ENCODE results near the gene ZNF175. TPM values are rescaled to one million over a fixed set of nuclear protein-coding genes. Genes with fewer than 3 reads are reported as not detected.

The ZNF175 gene
- polyA plus RNA-seq, 3 donors = 15.8 to 20.0 (median 17.8) TPM

GRCh38 chr19:51572410-51572809 is 1.3 kb downstream of the ZNF175 start:
- no peak for DNase-seq (ENCODE audit: extremely low read depth in 1 of 11, low read depth in 9 of 11, low spot score in 4 of 11)

GRCh38 chr19:51572908-51573307 is 1.8 kb downstream of the ZNF175 start:
- no peak for DNase-seq (ENCODE audit: extremely low read depth in 1 of 11, low read depth in 9 of 11, low spot score in 4 of 11)

- no peak for DNase-seq (ENCODE audit: extremely low read depth in 1 of 11, low read depth in 9 of 11, low spot score in 4 of 11)
Measured at GRCh38 chr19:51573331-51573730, 2.2 kb downstream of the ZNF175 start.

GRCh38 chr19:51576850-51577249 is 5.8 kb downstream of the ZNF175 start:
- DNase-seq (ENCODE audit: extremely low read depth in 1 of 11, low read depth in 9 of 11, low spot score in 4 of 11) = no peak

- DNase-seq (ENCODE audit: extremely low read depth in 1 of 11, low read depth in 9 of 11, low spot score in 4 of 11) = no peak
Measured at GRCh38 chr19:51586103-51586728, 15.1 kb downstream of the ZNF175 start.

- DNase-seq (ENCODE audit: extremely low read depth in 1 of 11, low read depth in 9 of 11, low spot score in 4 of 11) = no peak
Measured at GRCh38 chr19:51586799-51587198, 15.7 kb downstream of the ZNF175 start.

- no peak for DNase-seq (ENCODE audit: extremely low read depth in 1 of 11, low read depth in 9 of 11, low spot score in 4 of 11)
Measured at GRCh38 chr19:51587264-51588191, 16.4 kb downstream of the ZNF175 start.

- no peak for DNase-seq (ENCODE audit: extremely low read depth in 1 of 11, low read depth in 9 of 11, low spot score in 4 of 11)
Measured at GRCh38 chr19:51589511-51589910, 18.4 kb downstream of the ZNF175 start.

- DNase-seq (ENCODE audit: extremely low read depth in 1 of 11, low read depth in 9 of 11, low spot score in 4 of 11) = no peak
Measured at GRCh38 chr19:51590441-51590840, 19.4 kb downstream of the ZNF175 start.

GRCh38 chr19:51592521-51592920 is 21.4 kb downstream of the ZNF175 start:
- DNase-seq (ENCODE audit: extremely low read depth in 1 of 11, low read depth in 9 of 11, low spot score in 4 of 11) = no peak

GRCh38 chr19:51593138-51593890 is 22.2 kb downstream of the ZNF175 start:
- no peak for DNase-seq (ENCODE audit: extremely low read depth in 1 of 11, low read depth in 9 of 11, low spot score in 4 of 11)

GRCh38 chr19:51593969-51594773 is 23.1 kb downstream of the ZNF175 start:
- DNase-seq (ENCODE audit: extremely low read depth in 1 of 11, low read depth in 9 of 11, low spot score in 4 of 11) = peak; percentile 86 to 97 (median 95)

- no peak for DNase-seq (ENCODE audit: extremely low read depth in 1 of 11, low read depth in 9 of 11, low spot score in 4 of 11)
Measured at GRCh38 chr19:51594774-51595109, 23.7 kb downstream of the ZNF175 start.

GRCh38 chr19:51595190-51596175 is 24.4 kb downstream of the ZNF175 start:
- DNase-seq (ENCODE audit: extremely low read depth in 1 of 11, low read depth in 9 of 11, low spot score in 4 of 11) = no peak

- no peak for DNase-seq (ENCODE audit: extremely low read depth in 1 of 11, low read depth in 9 of 11, low spot score in 4 of 11)
Measured at GRCh38 chr19:51598159-51598915, 27.3 kb downstream of the ZNF175 start.

GRCh38 chr19:51599084-51599483 is 28.0 kb downstream of the ZNF175 start:
- no peak for DNase-seq (ENCODE audit: extremely low read depth in 1 of 11, low read depth in 9 of 11, low spot score in 4 of 11)

GRCh38 chr19:51600940-51601580 is 30.0 kb downstream of the ZNF175 start:
- no peak for DNase-seq (ENCODE audit: extremely low read depth in 1 of 11, low read depth in 9 of 11, low spot score in 4 of 11)
